IMR-90 (cell line): Measurements from ENCODE around the gene OR52K2. TPM values are rescaled to one million over a fixed set of nuclear protein-coding genes. Genes with fewer than 3 reads are reported as not detected.

Experiments used
- ATAC-seq: fragments of 200-7000 bp; cut with Tn5 transposase; 2 replicates; pipeline ENCODE4 v1.9.1; 2020; ENCODE audit warnings: low read depth, mild to moderate bottlenecking, moderate library complexity
- BruUV-seq: library from RNA; stranded (reverse); fragments of 400-500 nt; replicated peaks from 2 replicates; lab custom pipeline; 2021; lab: Mats Ljungman, UMichigan
- CTCF ChIA-PET: fragments of 300-600 bp; formaldehyde crosslinking; extraction: SDS; loops from one replicate; lab custom pipeline; 2021; ENCODE audit warnings: antibody characterized with exemption; lab: Yijun Ruan, JAX
- POLR2A ChIA-PET: fragments of 300-600 bp; sonication (Branson Sonifier 250); formaldehyde crosslinking; loops from one replicate; lab custom pipeline; 2022; ENCODE audit warnings: antibody characterized with exemption; ENCODE audit not compliant: unreplicated experiment; lab: Charles Lee
- DNase-seq: peaks from one replicate; pipeline ENCODE4 v3.0.0; 2013
- H2AFZ ChIP-seq: replicated peaks from 2 replicates; pipeline ENCODE3; 2013; ENCODE audit warnings: low read length, mild to moderate bottlenecking; ENCODE audit not compliant: poor library complexity
- H2AK5ac ChIP-seq: 2 replicates; pipeline ENCODE4 v1.6.1; 2013; ENCODE audit warnings: low read depth, low read length, inconsistent platforms
- H2AK9ac ChIP-seq: replicated peaks from 2 replicates; pipeline ENCODE3; 2013; ENCODE audit warnings: mild to moderate bottlenecking, low read depth, low read length, moderate library complexity; ENCODE audit not compliant: poor library complexity
- H2BK120ac ChIP-seq: 2 replicates; pipeline ENCODE4 v1.6.1; 2013; ENCODE audit warnings: low read depth, low read length, inconsistent platforms
- H2BK15ac ChIP-seq: 3 replicates; pipeline ENCODE4 v1.6.1; 2013; ENCODE audit warnings: low read depth, low read length, inconsistent platforms
- H2BK20ac ChIP-seq: 2 replicates; pipeline ENCODE4 v1.6.1; 2013; ENCODE audit warnings: low read depth, mild to moderate bottlenecking, inconsistent platforms, low read length, moderate library complexity
- H2BK5ac ChIP-seq: 2 replicates; pipeline ENCODE4 v1.6.1; 2013; ENCODE audit warnings: mild to moderate bottlenecking, low read depth, low read length, inconsistent platforms; ENCODE audit not compliant: poor library complexity, severe bottlenecking
- H3K14ac ChIP-seq: replicated peaks from 2 replicates; pipeline ENCODE4 v1.6.1; 2013; ENCODE audit warnings: low read depth, low read length, inconsistent platforms
- H3K18ac ChIP-seq: 2 replicates; pipeline ENCODE4 v1.6.1; 2013; ENCODE audit warnings: low read depth, low read length, control low read depth
- H3K23ac ChIP-seq: 2 replicates; pipeline ENCODE4 v1.6.1; 2013; ENCODE audit warnings: low read depth, low read length, inconsistent platforms
- H3K27ac ChIP-seq: 2 replicates; pipeline ENCODE4 v1.5.1; 2013; ENCODE audit warnings: mild to moderate bottlenecking, control low read depth, low read length; ENCODE audit not compliant: insufficient read depth
- H3K27me3 ChIP-seq: 2 replicates; pipeline ENCODE4 v1.6.1; 2013; ENCODE audit warnings: low read length; ENCODE audit not compliant: control insufficient read depth, insufficient read depth
- H3K36me3 ChIP-seq: 2 replicates; pipeline ENCODE4 v1.6.1; 2013; ENCODE audit warnings: low read length, mixed read lengths; ENCODE audit not compliant: control insufficient read depth, insufficient read depth
- H3K4ac ChIP-seq: 2 replicates; pipeline ENCODE4 v1.6.1; 2013; ENCODE audit warnings: low read depth, low read length, inconsistent platforms
- H3K4me1 ChIP-seq: 2 replicates; pipeline ENCODE4 v1.6.1; 2013; ENCODE audit warnings: low read length, mixed read lengths; ENCODE audit not compliant: control insufficient read depth, insufficient read depth
- H3K4me2 ChIP-seq: 2 replicates; pipeline ENCODE4 v1.6.1; 2013; ENCODE audit warnings: low read depth, mild to moderate bottlenecking, control low read depth, low read length, moderate library complexity
- H3K4me3 ChIP-seq: 2 replicates; pipeline ENCODE4 v1.5.1; 2013; ENCODE audit warnings: low read depth, mild to moderate bottlenecking, control low read depth, low read length, moderate library complexity; ENCODE audit not compliant: insufficient read depth
- H3K56ac ChIP-seq: 2 replicates; pipeline ENCODE4 v1.6.1; 2013; ENCODE audit warnings: low read length, inconsistent platforms; ENCODE audit not compliant: insufficient read depth; ENCODE audit errors: extremely low read depth
- H3K79me1 ChIP-seq, 2 experiments: 2 replicates each; pipeline ENCODE4 v1.6.1; 2013; ENCODE audit warnings: low read length in 2 of 2, inconsistent platforms in 1 of 2, low read depth in 1 of 2
- H3K9ac ChIP-seq: 2 replicates; pipeline ENCODE4 v1.6.1; 2013; ENCODE audit warnings: low read depth, low read length, control low read depth
- H3K9me1 ChIP-seq: 2 replicates; pipeline ENCODE4 v1.6.1; 2013; ENCODE audit warnings: low read length, inconsistent platforms; ENCODE audit not compliant: insufficient read depth
- H3K9me3 ChIP-seq: 2 replicates; pipeline ENCODE4 v1.6.1; 2013; ENCODE audit warnings: low read length; ENCODE audit not compliant: control insufficient read depth, insufficient read depth
- H4K20me1 ChIP-seq: 2 replicates; pipeline ENCODE4 v1.6.1; 2013; ENCODE audit warnings: low read length, inconsistent platforms; ENCODE audit not compliant: insufficient read depth
- H4K5ac ChIP-seq: 2 replicates; pipeline ENCODE4 v1.6.1; 2013; ENCODE audit warnings: mild to moderate bottlenecking, low read depth, low read length, control low read depth
- H4K8ac ChIP-seq, 2 experiments: 2 replicates each; pipeline ENCODE4 v1.6.1; 2013; ENCODE audit warnings: low read depth in 2 of 2, low read length in 2 of 2, control low read depth in 1 of 2, inconsistent platforms in 1 of 2
- H4K91ac ChIP-seq: 2 replicates; pipeline ENCODE4 v1.6.1; 2013; ENCODE audit warnings: low read depth, low read length, inconsistent platforms; ENCODE audit not compliant: insufficient read depth
- BHLHE40 ChIP-seq: fragments of 150-350 bp; IDR thresholded peaks from 2 replicates; pipeline ENCODE4 v1.6.1; 2016; ENCODE audit warnings: mild to moderate bottlenecking, low read depth, low read length
- FOS ChIP-seq: fragments of 150-350 bp; IDR thresholded peaks from 2 replicates; pipeline ENCODE4 v1.6.1; 2016; ENCODE audit warnings: low read depth, low read length
- MXI1 ChIP-seq: IDR thresholded peaks from 2 replicates; pipeline ENCODE4 v1.6.1; 2012; ENCODE audit warnings: low read depth, mild to moderate bottlenecking, low read length, moderate library complexity, borderline replicate concordance
- RFX5 ChIP-seq: IDR thresholded peaks from 2 replicates; pipeline ENCODE4 v1.8.0; 2012; ENCODE audit warnings: low read depth, mild to moderate bottlenecking, low read length, moderate library complexity
- SMC3 ChIP-seq: fragments of 150-350 bp; IDR thresholded peaks from 2 replicates; pipeline ENCODE4 v1.6.1; 2016; ENCODE audit warnings: low read depth, mild to moderate bottlenecking, antibody characterized with exemption, low read length, moderate library complexity
- WGBS, 2 experiments: methylation state at CpG; one replicate each; pipeline versions ENCODE4 v1.1.5 to v1.1.7; 2013; ENCODE audit warnings: missing lambda C conversion rate in 2 of 2; ENCODE audit not compliant: insufficient read length in 1 of 2; ENCODE audit errors: extremely low coverage in 2 of 2; 5-methylcytosine and 5-hydroxymethylcytosine counted together
- dilution Hi-C: fragments of 300-500 bp; cut with HindIII; formaldehyde crosslinking; loops from one replicate; pipeline ENCODE4 v1.14.3; 2018; ENCODE audit warnings: low sequenced_read_pairs; ENCODE audit not compliant: unreplicated experiment
- in situ Hi-C: fragments of 300-500 bp; cut with MboI; formaldehyde crosslinking; loops from 3 replicates; pipeline ENCODE4 v1.14.3; 2019; ENCODE audit warnings: low sequenced_read_pairs, inconsistent platforms, mixed read lengths
- intact Hi-C: fragments of 100-400 bp; cut with micrococcal nuclease; formaldehyde crosslinking; loops from 2 replicates; pipeline ENCODE4 v1.10.0; 2022
- polyA plus RNA-seq, 3 experiments: library from polyadenylated mRNA; depleted of rRNA; stranded (reverse); fragments of >200 nt; gene quantifications; 2 replicates each; pipeline ENCODE4 v1.2.3, GENCODE V29; 2012; ENCODE audit warnings: low replicate concordance in 1 of 3
- total RNA-seq: library from RNA; depleted of rRNA; stranded (reverse); fragments of >200 nt; gene quantifications from 2 replicates; pipeline ENCODE4 v1.2.3, GENCODE V29; 2012

OR52K2 gene
- total and polyA plus RNA-seq, 2 of the 4 experiments (the other 2 are of a cell fraction): not detected

DNA sequence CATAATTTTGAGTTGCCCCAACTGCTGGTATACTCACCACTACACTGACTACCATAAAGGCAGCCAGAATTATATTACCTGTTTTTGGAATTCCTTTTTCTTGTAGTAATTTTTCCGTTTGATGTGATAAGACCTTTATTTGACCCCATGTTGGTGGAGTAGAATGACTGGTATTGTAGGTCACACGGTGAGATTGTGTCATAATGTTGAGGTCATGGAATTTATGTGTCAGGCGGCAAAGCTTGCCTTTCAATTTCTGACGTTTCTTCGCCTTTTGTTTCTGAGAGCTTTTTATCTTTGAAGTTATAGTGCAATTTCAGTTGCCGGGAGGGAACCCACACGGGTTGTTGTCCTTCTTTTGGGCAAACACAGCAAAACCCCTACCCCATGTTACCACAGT is 46.4 kb downstream of the OR52K2 start:
- no peaks in the 10 kb centered on the region for H4K20me1 ChIP-seq
- no peak overlapping the region for H3K23ac ChIP-seq
- no peak overlapping the region for H2AFZ ChIP-seq
- H2AK5ac ChIP-seq: no peak overlapping the region
- H3K79me1 ChIP-seq: no peaks in the 10 kb centered on the region
- intact Hi-C loops (no loop called here), dilution Hi-C loops (no loop called here), in situ Hi-C loops (no loop called here)
- no peak overlapping the region for H4K8ac ChIP-seq
- H3K14ac ChIP-seq: no peak overlapping the region
- no peak overlapping the region for H2BK20ac ChIP-seq
- no peak overlapping the region for H2BK5ac ChIP-seq
- H3K4me3 ChIP-seq: no peak overlapping the region
- H4K5ac ChIP-seq: no peak overlapping the region
- no peak overlapping the region for H2BK120ac ChIP-seq
- H2BK15ac ChIP-seq: no peak overlapping the region
- peaks cover 14% of the 10 kb centered on the region for H3K27me3 ChIP-seq
- no peaks in the 10 kb centered on the region for H3K9me3 ChIP-seq
- no peak overlapping the region for H3K4me2 ChIP-seq
- no peaks in the 10 kb centered on the region for H3K9me1 ChIP-seq
- H3K56ac ChIP-seq: no peak overlapping the region
- H3K4ac ChIP-seq: no peak overlapping the region
- CTCF ChIA-PET: interaction anchor here (0.6 to 2.4 kb wide), 3 partner anchors 95 to 339 kb away, joined by 3 to 10 read pairs (median 3); no protein-coding TSS in a partner anchor
- POLR2A ChIA-PET: no interaction called here
- DNase-seq (no peak), ATAC-seq (no peak)
- H2AK9ac ChIP-seq: no peak overlapping the region
- no peaks in the 10 kb centered on the region for H3K36me3 ChIP-seq
- H3K27ac ChIP-seq: no peak overlapping the region
- WGBS, 2 experiments: no CpG with 5 or more reads among the region's 7 CpGs
- TF ChIP-seq FOS (no peak), RFX5 (no peak), SMC3 (no peak), BHLHE40 (no peak), MXI1 (no peak)
- H3K4me1 ChIP-seq: no peaks in the 10 kb centered on the region
- H3K9ac ChIP-seq: no peak overlapping the region
- no peak overlapping the region for H4K91ac ChIP-seq
- H3K18ac ChIP-seq: no peak overlapping the region
- no TSS peak for BruUV-seq
